ENCODE results near the gene RNF32. TPM values are rescaled to one million over a fixed set of nuclear protein-coding genes. Genes with fewer than 3 reads are reported as not detected.
"Not testable (repeated sequence)": the region's sequence is repeated elsewhere in the genome, so short reads cannot be mapped to it uniquely, and the experiment has no call there.

RNF32 gene
- total and polyA plus RNA-seq, 10 donors: 0.28 to 2.8 (median 0.75) TPM; not detected in 1

DNA sequence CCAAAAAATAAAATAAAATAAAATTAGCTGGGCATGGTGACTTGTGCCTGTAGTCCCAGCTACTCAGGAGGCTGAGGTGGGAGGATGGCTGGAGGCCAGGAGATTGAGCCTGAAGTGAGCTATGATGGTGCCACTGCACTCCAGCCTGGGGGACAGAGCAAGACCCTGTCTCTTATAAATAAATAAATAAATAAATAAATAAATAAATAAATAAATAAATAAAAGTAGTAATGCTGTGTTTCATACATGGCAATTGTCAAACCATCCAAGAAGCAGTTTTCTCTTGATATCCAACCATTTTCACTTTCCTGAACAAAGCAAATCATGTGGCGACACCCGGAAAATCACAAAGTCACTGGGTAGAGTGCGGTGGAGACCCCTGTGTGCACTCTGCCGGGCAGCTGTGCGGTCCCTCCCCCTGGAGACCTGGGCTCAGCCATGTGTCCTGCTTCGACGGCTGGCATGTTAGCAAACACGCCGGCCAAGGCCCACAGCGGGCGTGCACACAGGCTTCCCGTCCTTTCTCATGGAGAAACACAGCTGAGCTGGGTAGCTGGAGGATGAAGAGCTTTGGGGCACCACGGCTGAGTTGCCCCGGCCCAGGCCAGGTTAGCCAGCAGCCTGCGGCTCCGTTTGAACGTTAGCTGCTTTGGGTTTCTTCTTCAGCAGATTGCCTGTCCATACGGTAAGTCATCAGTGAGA, 22.3 kb upstream of the RNF32 start:
- H3K4me3 ChIP-seq: no peak overlapping the region
- WGBS, 5 donors: 88 to 93% (median 90%) methylated on average over 18 of the region's 18 CpGs
- intact Hi-C loops (cut with DNase I; ENCODE audit: low total_unique reads): no loop called here
- H3K27ac ChIP-seq: no peak overlapping the region
- no peaks in the 10 kb centered on the region for H3K36me3 ChIP-seq
- no peak for DNase-seq
- TF ChIP-seq POLR2A (IDR thresholded peaks at IDR 0.05) (no peak), CTCF (IDR thresholded peaks at IDR 0.05 in 8 of 11, conservative IDR thresholded peaks at IDR 0.05 in 3 of 11) (no peak), POLR2AphosphoS5 (IDR thresholded peaks at IDR 0.05) (no peak)
- peaks cover 0 to 63% (median 26%) of the 10 kb centered on the region in 7 donors for H3K27me3 ChIP-seq (replicated peaks in 1 of 7)
- peaks cover 0 to 16% (median 4%) of the 10 kb centered on the region in 8 donors for H3K9me3 ChIP-seq
- peaks cover 0 to 10% (median 2%) of the 10 kb centered on the region in 6 donors for H3K4me1 ChIP-seq

GRCh38 chr7:156618780-156619367, 21.7 kb upstream of the RNF32 start:
- Histone ChIP-seq H3K27ac (no peak overlapping the region), H3K36me3 (no peaks in the 10 kb centered on the region), H3K4me1 (peaks cover 0 to 10% (median 2%) of the 10 kb centered on the region in 6 donors), H3K27me3 (replicated peaks in 1 of 7) (peaks cover 0 to 59% (median 26%) of the 10 kb centered on the region in 7 donors), H3K9me3 (peaks cover 0 to 16% (median 4%) of the 10 kb centered on the region in 8 donors), H3K4me3 (no peak overlapping the region)
- no peak for TF ChIP-seq POLR2AphosphoS5 (IDR thresholded peaks at IDR 0.05)
- no peak for TF ChIP-seq POLR2A (IDR thresholded peaks at IDR 0.05)
- TF ChIP-seq CTCF (IDR thresholded peaks at IDR 0.05 in 8 of 11, conservative IDR thresholded peaks at IDR 0.05 in 3 of 11): no peak
- intact Hi-C loops (cut with DNase I; ENCODE audit: low total_unique reads): no loop called here
- DNase-seq: no peak
- 83 to 90% (median 87%) methylated on average over 14 of the region's 14 CpGs for WGBS, 5 donors

GRCh38 chr7:156619488-156620290, 20.9 kb upstream of the RNF32 start:
- 83 to 92% (median 90%) methylated on average over 13 of the region's 13 CpGs for WGBS, 5 donors
- peaks cover 0 to 16% (median 4%) of the 10 kb centered on the region in 8 donors for H3K9me3 ChIP-seq
- intact Hi-C loops (cut with DNase I; ENCODE audit: low total_unique reads): not testable (repeated sequence)

DNA sequence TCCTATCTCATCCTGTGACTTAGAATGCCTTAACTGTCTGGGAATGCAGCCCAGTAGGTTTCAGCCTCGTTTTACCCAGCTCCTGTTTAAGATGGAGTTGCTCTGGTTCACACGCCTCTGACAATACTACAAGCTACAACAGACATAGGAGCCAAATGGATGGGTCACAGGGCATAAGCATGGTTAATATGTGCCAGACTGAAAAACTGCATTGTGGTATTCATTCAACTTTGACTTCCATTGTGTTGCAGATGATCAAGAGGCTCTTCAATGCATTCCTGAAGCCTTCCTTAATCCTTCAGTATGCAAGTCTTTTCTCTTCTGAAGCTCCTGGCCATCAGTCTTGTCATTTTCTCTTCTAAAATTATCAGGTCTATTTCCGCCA, 20.3 kb upstream of the RNF32 start:
- Histone ChIP-seq H3K4me3 (no peak overlapping the region), H3K27ac (no peak overlapping the region), H3K36me3 (no peaks in the 10 kb centered on the region), H3K27me3 (replicated peaks in 1 of 7) (peaks cover 0 to 52% (median 26%) of the 10 kb centered on the region in 7 donors), H3K4me1 (peaks cover 0 to 10% (median 2%) of the 10 kb centered on the region in 6 donors), H3K9me3 (peaks cover 0 to 16% (median 4%) of the 10 kb centered on the region in 8 donors)
- 73 to 89% (median 85%) methylated on average over 3 of the region's 3 CpGs for WGBS, 5 donors
- TF ChIP-seq POLR2A (IDR thresholded peaks at IDR 0.05) (no peak), POLR2AphosphoS5 (IDR thresholded peaks at IDR 0.05) (no peak), CTCF (IDR thresholded peaks at IDR 0.05 in 8 of 11, conservative IDR thresholded peaks at IDR 0.05 in 3 of 11) (no peak)
- intact Hi-C loops (cut with DNase I; ENCODE audit: low total_unique reads): no loop called here
- DNase-seq: no peak

More at GRCh38 chr7:156619488-156620290, 20.9 kb upstream of the RNF32 start:
- H3K27me3 ChIP-seq (replicated peaks in 1 of 7): peaks cover 0 to 54% (median 26%) of the 10 kb centered on the region in 7 donors
- DNase-seq, H3K36me3 ChIP-seq, H3K4me1 ChIP-seq, H3K27ac ChIP-seq, H3K4me3 ChIP-seq: not testable (repeated sequence)
